ENCODE measurements around the gene ALPG. TPM values are rescaled to one million over a fixed set of nuclear protein-coding genes. Genes with fewer than 3 reads are reported as not detected.
"Not testable (repeated sequence)": the region's sequence is repeated elsewhere in the genome, so short reads cannot be mapped to it uniquely, and the experiment has no call there.

The ALPG gene
- total and polyA plus RNA-seq, 9 of the 15 experiments (the other 6 are each of a cell fraction or from before 2014, with no cell fraction given) = not detected

GRCh38 chr2:232377841-232378734 is 28.6 kb upstream of the ALPG start (continued):
- no peak for TF ChIP-seq CREB3 (tag; conservative IDR thresholded peaks at IDR 0.05; ENCODE audit: low read depth)
- no peak for TF ChIP-seq NR2F6 (CRISPR knock-in tag; IDR thresholded peaks at IDR 0.05)

GRCh38 chr2:232378735-232379151 is 27.9 kb upstream of the ALPG start, which contains the start of gene ALPP:
ALPP (plus strand) TSS chr2:232378751; CDS start chr2:232378803, 52 bp downstream.
- not testable (repeated sequence) for H3K4me3 ChIP-seq

GRCh38 chr2:232379610-232380590 is 26.7 kb upstream of the ALPG start:
- H3K9me3 ChIP-seq (replicated peaks; ENCODE audit: control insufficient read depth, insufficient read depth, low read depth, low read length); H3K36me3 ChIP-seq (ENCODE audit: control insufficient read depth, insufficient read depth, low read length); H3K79me2 ChIP-seq (ENCODE audit: control insufficient read depth, insufficient read depth, low read length); H2AFZ ChIP-seq (ENCODE audit: low read depth, low read length); FAIRE-seq; BruUV-seq (replicated peaks); H3K4me2 ChIP-seq (ENCODE audit: insufficient read depth, low read length); CTCF ChIA-PET (ENCODE audit: low intra/inter-chr PET ratio); H4K20me1 ChIP-seq (replicated peaks; ENCODE audit: control insufficient read depth, insufficient read depth, low read length); H3K27ac ChIP-seq (ENCODE audit: extremely low read depth, low read depth, low read length); H3K9me1 ChIP-seq (ENCODE audit: control insufficient read depth, insufficient read depth, low read length); POLR2A ChIA-PET; intact Hi-C loops (cut with micrococcal nuclease); ATAC-seq; H3K9ac ChIP-seq (ENCODE audit: insufficient read depth in 1 of 2, low read depth in 2 of 2, low read length in 2 of 2); H3K4me3 ChIP-seq; in situ Hi-C loops (cut with MboI); DNase-seq (ENCODE audit: extremely low read depth in 1 of 4, low spot score in 3 of 4): not testable (repeated sequence)
- Histone ChIP-seq H3K4me1 (replicated peaks in 1 of 2; ENCODE audit: control insufficient read depth in 2 of 2, insufficient read depth in 2 of 2, low read length in 2 of 2) (peaks cover 0 to 12% of the 10 kb centered on the region in 2 experiments; a peak in 1 of 5 replicates), H3K27me3 (ENCODE audit: control insufficient read depth in 2 of 2, insufficient read depth in 2 of 2, low read length in 2 of 2) (peaks cover 4 to 33% of the 10 kb centered on the region in 2 experiments; a peak in 4 of 5 replicates)
- WGBS (ENCODE audit: insufficient coverage, low coverage, missing lambda C conversion rate) = 2% methylated on average over 22 of the region's 41 CpGs

More at GRCh38 chr2:232378735-232379151, 27.9 kb upstream of the ALPG start, which contains the start of gene ALPP:
- H3K79me2 ChIP-seq (ENCODE audit: control insufficient read depth, insufficient read depth, low read length); H4K20me1 ChIP-seq (replicated peaks; ENCODE audit: control insufficient read depth, insufficient read depth, low read length); H3K36me3 ChIP-seq (ENCODE audit: control insufficient read depth, insufficient read depth, low read length); H2AFZ ChIP-seq (ENCODE audit: low read depth, low read length); H3K27ac ChIP-seq (ENCODE audit: extremely low read depth, low read depth, low read length); DNase-seq (ENCODE audit: extremely low read depth in 1 of 4, low spot score in 3 of 4); BruUV-seq (replicated peaks); H3K9me3 ChIP-seq (replicated peaks; ENCODE audit: control insufficient read depth, insufficient read depth, low read depth, low read length); intact Hi-C loops (cut with micrococcal nuclease); POLR2A ChIA-PET; ATAC-seq; CTCF ChIA-PET (ENCODE audit: low intra/inter-chr PET ratio); H3K9ac ChIP-seq (ENCODE audit: insufficient read depth in 1 of 2, low read depth in 2 of 2, low read length in 2 of 2); H3K4me2 ChIP-seq (ENCODE audit: insufficient read depth, low read length); FAIRE-seq; in situ Hi-C loops (cut with MboI); H3K9me1 ChIP-seq (ENCODE audit: control insufficient read depth, insufficient read depth, low read length): not testable (repeated sequence)
- 0% methylated on average over 5 of the region's 12 CpGs for WGBS (ENCODE audit: insufficient coverage, low coverage, missing lambda C conversion rate)
- H3K4me1 ChIP-seq (replicated peaks in 1 of 2; ENCODE audit: control insufficient read depth in 2 of 2, insufficient read depth in 2 of 2, low read length in 2 of 2) = peaks cover 0 to 12% of the 10 kb centered on the region in 2 experiments; a peak in 1 of 5 replicates
- peaks cover 2 to 33% of the 10 kb centered on the region in 2 experiments; a peak in 4 of 5 replicates for H3K27me3 ChIP-seq (ENCODE audit: control insufficient read depth in 2 of 2, insufficient read depth in 2 of 2, low read length in 2 of 2)
